Pancreas (tissue), 10 donors: ENCODE data around the gene RNASE13. TPM values are rescaled to one million over a fixed set of nuclear protein-coding genes. Genes with fewer than 3 reads are reported as not detected.

Experiments used
- ATAC-seq, 4 donors: fragments of 200-7000 bp; cut with Tn5 transposase; one replicate each; pipeline versions ENCODE4 v1.8.0 to v1.9.1; 2020; ENCODE audit warnings: mild to moderate bottlenecking in 4 of 4, moderate library complexity in 4 of 4
- DNase-seq, 6 donors: peaks; one replicate each; pipeline ENCODE4 v3.0.0-alpha.2; 2020
- FAIRE-seq: peaks from 2 replicates; lab custom pipeline; 2012; peaks lifted over from hg19 to GRCh38; lab: Jason Lieb, UNC
- H3K27ac ChIP-seq, 4 donors: fragments of 200-600 bp; sonication (generic); 1 replicate in 3 of 4; 2 replicates in 1 of 4; pipeline versions ENCODE4 v1.5.0 to v1.8.0; 2020
- H3K27me3 ChIP-seq, 4 donors: fragments of 200-600 bp; one replicate each; pipeline ENCODE4 v1.8.0; 2021
- H3K36me3 ChIP-seq, 3 donors: fragments of 200-600 bp; sonication (generic) in 1 of 3; one replicate each; pipeline versions ENCODE4 v1.5.0 to v1.8.0; 2020 to 2021
- H3K4me1 ChIP-seq, 3 donors: fragments of 200-600 bp; one replicate each; pipeline ENCODE4 v1.8.0; 2021
- H3K4me3 ChIP-seq, 4 donors: fragments of 200-600 bp; sonication (generic) in 2 of 4; one replicate each; pipeline versions ENCODE4 v1.5.0 to v1.8.0; 2020 to 2021
- H3K9me3 ChIP-seq, 4 donors: fragments of 200-600 bp; one replicate each; pipeline ENCODE4 v1.8.0; 2021
- WGBS, 2 donors: extraction: QIAGEN DNeasy Blood & Tissue Kit; methylation state at CpG; one replicate each; pipeline ENCODE4 v1.1.7; 2013; 5-methylcytosine and 5-hydroxymethylcytosine counted together
- intact Hi-C, 3 donors: fragments of 100-400 bp; cut with DNase I; formaldehyde crosslinking; loops; one replicate each; pipeline versions ENCODE4 v1.11.1 to v1.14.2; 2022
- polyA plus RNA-seq, 2 donors: library from polyadenylated mRNA; stranded (reverse); fragments of 200-250 nt; gene quantifications; one replicate each; pipeline ENCODE4 v1.2.3, GENCODE V29; 2013
- total RNA-seq, 6 donors: library from RNA; stranded (reverse); fragmentation: NEBNext Ultra II Directional in 4 of 6; extraction: Animal tissue kit (Norgen Biotek cat#: 25700) in 4 of 6; gene quantifications; one replicate each; pipeline versions ENCODE4 v1.2.1 to v1.2.4, GENCODE V29; 2021 to 2023
- TF ChIP-seq, protein P1 (sequence below), 4 donors: fragments of 200-600 bp; sonication (generic) in 3 of 4; IDR thresholded peaks; one replicate each; pipeline versions ENCODE4 v1.5.0 to v1.8.0; 2021; ENCODE audit warnings: antibody characterized with exemption in 4 of 4
- donor health status: healthy with polysubstance abuse.
- donor health status: DM: no; HTN: no; CAD: no; lungs with moderate emphysema.
- donor health status: DM: no; HTN: no; CAD: no.
- donor health status: control.
- donor health status: control.
- donor health status: Bipolar disorder and iron deficiency.
- donor health status: DM: yes; HTN: yes; CAD: no.
- donor health status: DM: no; HTN: no; CAD: no.
- donor health status: DM: no; HTN: no; CAD: no.
- donor health status: DM: yes; HTN: yes; CAD: no.

Gene RNASE13
- total and polyA plus RNA-seq, 8 donors = 0.08 to 0.23 (median 0.13) TPM; not detected in 4

DNA sequence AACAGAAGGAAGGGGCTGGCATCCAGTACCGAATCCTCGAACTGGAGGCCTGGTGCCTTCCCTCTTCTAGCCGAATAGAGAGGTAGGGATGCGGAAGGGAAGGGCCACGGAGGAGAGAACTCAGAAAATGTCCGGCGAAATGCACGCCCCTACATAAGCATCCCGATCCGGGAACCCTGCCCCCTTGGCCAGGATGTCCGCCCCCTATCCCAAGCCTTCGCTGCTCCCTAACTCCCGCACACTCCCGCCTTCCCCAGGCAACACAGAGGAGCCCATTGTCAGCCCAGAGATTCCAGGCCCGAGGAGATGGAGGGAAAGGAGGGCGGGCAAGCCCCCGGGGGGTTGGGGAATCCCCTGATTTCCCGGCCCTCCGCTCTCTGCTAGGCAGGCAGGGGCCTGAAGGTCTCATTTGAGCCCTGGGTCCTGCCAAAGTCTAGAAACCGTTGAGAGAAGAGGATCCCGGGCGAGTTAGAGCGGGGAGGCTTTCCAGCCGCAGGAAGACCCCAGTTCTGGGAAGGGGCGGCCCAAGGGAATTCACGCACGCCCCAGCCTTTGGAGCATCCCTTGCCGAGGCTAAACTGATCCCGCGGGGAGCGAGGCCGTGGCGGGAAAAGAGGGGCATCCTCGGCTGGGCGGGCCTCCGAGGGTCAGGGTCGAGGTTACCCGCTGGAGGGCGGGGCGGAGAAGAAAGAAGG lies 34.9 kb upstream of the RNASE13 start:
- peak in 5 of 6 donors; percentile 57 to 81 (median 66) for DNase-seq
- Histone ChIP-seq H3K36me3 (peaks cover 0 to 4% (median 0%) of the 10 kb centered on the region in 3 donors), H3K27me3 (no peaks in the 10 kb centered on the region), H3K27ac (peak overlapping the region; percentile 70 to 88 (median 78)), H3K9me3 (no peaks in the 10 kb centered on the region), H3K4me1 (peaks cover 0 to 9% (median 5%) of the 10 kb centered on the region in 3 donors), H3K4me3 (peak overlapping the region; percentile 47 to 77 (median 70))
- intact Hi-C loops = loop anchor here in 1 of 3 donors (5.0 kb wide), 1 partner anchor 33 kb away; the partner anchor contains the start of gene TMEM253
- TF ChIP-seq, protein P1, sequence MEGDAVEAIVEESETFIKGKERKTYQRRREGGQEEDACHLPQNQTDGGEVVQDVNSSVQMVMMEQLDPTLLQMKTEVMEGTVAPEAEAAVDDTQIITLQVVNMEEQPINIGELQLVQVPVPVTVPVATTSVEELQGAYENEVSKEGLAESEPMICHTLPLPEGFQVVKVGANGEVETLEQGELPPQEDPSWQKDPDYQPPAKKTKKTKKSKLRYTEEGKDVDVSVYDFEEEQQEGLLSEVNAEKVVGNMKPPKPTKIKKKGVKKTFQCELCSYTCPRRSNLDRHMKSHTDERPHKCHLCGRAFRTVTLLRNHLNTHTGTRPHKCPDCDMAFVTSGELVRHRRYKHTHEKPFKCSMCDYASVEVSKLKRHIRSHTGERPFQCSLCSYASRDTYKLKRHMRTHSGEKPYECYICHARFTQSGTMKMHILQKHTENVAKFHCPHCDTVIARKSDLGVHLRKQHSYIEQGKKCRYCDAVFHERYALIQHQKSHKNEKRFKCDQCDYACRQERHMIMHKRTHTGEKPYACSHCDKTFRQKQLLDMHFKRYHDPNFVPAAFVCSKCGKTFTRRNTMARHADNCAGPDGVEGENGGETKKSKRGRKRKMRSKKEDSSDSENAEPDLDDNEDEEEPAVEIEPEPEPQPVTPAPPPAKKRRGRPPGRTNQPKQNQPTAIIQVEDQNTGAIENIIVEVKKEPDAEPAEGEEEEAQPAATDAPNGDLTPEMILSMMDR (IDR thresholded peaks at IDR 0.05) = no peak
- FAIRE-seq = no peak
- WGBS, 2 donors = 1 to 4% methylated on average over 33 to 40 of the region's 40 CpGs
- peak; percentile 12 to 41 (median 16) for ATAC-seq

DNA sequence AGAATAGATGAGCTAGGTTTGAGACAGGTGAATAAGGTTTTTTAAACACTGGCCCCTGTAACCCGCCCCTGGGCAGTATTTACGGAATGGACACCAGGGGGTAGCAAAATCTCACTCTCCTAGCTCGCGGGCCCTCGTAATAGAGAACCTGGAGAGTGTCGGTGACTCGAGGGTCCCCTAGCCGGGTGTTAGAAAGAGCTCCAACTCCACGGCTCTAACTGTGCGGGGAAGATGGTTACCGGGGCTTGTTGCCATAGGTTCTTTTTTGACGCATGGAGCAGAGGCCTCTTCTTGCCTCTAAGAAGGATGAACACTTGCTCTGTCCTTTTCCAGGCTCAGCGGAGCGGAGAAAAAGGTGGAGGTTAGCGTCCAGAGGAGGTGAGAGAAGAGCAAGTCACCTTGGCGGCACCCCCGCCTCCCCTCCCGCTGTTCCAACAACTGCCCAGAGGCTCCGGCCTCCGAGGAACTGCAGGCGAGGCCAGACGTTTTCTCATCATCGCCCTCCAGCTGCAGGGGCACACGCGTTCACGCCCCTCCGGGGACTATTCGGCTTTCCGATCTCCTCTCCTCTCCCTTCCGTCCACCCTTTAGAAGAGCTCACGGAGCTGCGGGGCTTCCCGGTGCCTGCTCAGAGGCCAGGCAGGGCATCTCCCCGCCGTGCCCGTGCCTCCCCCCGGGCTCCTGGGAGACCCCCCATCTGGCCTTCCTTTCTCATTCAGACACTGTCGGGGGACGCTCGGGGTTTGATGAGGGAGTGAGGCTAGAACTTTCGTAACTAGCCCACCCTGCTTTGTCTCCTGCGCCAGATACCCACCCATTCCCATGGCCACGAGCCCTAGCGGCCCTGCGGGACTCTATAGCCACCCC lies 34.1 kb upstream of the RNASE13 start:
- H3K27me3 ChIP-seq = no peaks in the 10 kb centered on the region
- TF ChIP-seq, protein P1 (IDR thresholded peaks at IDR 0.05) = peak in 3 of 4 donors; percentile 21 to 43 (median 38)
- DNase-seq (peak in 4 of 6 donors; percentile 52 to 65 (median 58)), FAIRE-seq (no peak), ATAC-seq (peak; percentile 28 to 62 (median 54))
- no peaks in the 10 kb centered on the region for H3K9me3 ChIP-seq
- peaks cover 0 to 2% (median 0%) of the 10 kb centered on the region in 3 donors for H3K36me3 ChIP-seq
- H3K4me3 ChIP-seq = peak overlapping the region; percentile 47 to 77 (median 70)
- intact Hi-C loops = loop anchor here in 1 of 3 donors (5.0 kb wide), 1 partner anchor 34 kb away; the partner anchor contains the start of gene TMEM253
- peaks cover 0 to 9% (median 5%) of the 10 kb centered on the region in 3 donors for H3K4me1 ChIP-seq
- H3K27ac ChIP-seq = peak overlapping the region; percentile 70 to 88 (median 78)
- WGBS, 2 donors = 3% methylated on average over 43 to 45 of the region's 45 CpGs

DNA sequence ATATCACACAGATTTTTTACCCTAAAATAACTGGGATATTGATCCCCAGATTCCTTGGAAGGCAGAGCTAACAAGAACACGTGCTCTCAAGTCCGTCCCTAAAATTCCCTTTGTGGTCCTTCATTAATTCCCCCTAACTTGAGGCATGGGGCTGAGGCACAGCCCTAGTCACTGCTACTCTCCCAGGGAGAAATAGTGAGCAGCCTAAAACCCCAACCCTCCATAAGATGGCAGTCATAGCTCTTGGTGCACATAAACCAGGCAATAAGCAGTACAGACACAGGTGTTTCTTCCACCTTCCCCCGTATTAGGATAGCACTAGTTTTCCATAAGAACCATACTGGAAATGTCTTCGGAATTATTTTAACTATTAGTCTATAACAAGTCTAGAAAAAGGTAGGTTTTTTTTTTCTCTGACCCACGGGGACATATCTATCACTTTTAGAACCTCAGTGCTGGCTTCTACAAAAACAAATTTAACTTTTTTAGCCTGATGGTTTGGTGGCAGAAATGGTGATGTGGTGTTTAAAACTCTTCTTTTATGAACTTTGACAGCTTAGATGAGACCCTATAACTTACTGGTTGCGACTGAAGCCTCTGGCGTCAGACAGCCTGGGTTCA lies 32.4 kb upstream of the RNASE13 start:
- TF ChIP-seq, protein P1 (IDR thresholded peaks at IDR 0.05) = no peak
- no peaks in the 10 kb centered on the region for H3K9me3 ChIP-seq
- no peak overlapping the region for H3K4me3 ChIP-seq
- intact Hi-C loops = loop anchor here in 1 of 3 donors (5.0 kb wide), 1 partner anchor 35 kb away; the partner anchor contains the start of gene TMEM253
- no peaks in the 10 kb centered on the region for H3K27me3 ChIP-seq
- no peaks in the 10 kb centered on the region for H3K36me3 ChIP-seq
- no peak overlapping the region for H3K27ac ChIP-seq
- FAIRE-seq (no peak), DNase-seq (no peak), ATAC-seq (no peak)
- WGBS, 2 donors = 45 to 63% methylated on average over 7 of the region's 7 CpGs
- peaks cover 0 to 9% (median 5%) of the 10 kb centered on the region in 3 donors for H3K4me1 ChIP-seq

DNA sequence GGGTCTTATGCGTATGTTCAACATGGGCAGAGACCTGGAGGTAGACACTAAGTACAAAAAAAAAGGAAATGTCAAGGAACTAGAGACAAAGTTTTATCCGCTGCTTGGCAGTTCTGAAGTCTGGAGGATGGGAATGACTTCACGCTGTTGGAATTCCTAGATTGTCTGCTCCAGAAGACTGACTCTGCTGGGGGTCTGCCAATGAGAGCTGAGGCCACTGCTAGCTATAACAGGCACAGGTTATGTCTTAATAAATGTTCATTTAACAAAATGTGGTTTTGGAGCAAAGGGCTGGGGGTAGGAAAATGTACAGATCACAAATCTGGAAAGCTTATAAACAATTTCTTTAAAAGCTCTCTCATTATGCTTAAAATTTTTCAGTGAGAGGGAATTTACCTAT lies 28.9 kb upstream of the RNASE13 start:
- H3K27me3 ChIP-seq = no peaks in the 10 kb centered on the region
- H3K9me3 ChIP-seq = no peaks in the 10 kb centered on the region
- DNase-seq = no peak
- peak; percentile 25 to 46 (median 41) for ATAC-seq
- no peak for FAIRE-seq
- H3K36me3 ChIP-seq = no peaks in the 10 kb centered on the region
- 63% methylated on average over 3 of the region's 3 CpGs for WGBS, 2 donors
- TF ChIP-seq, protein P1 (IDR thresholded peaks at IDR 0.05) = no peak
- intact Hi-C loops = no loop called here
- H3K4me3 ChIP-seq = no peak overlapping the region
- peak overlapping the region in 2 of 4 donors; percentile 9 to 19 for H3K27ac ChIP-seq
- H3K4me1 ChIP-seq = no peaks in the 10 kb centered on the region
